IPS-20b (cell line): ENCODE measurements around the gene PIK3CD.
"Not testable (repeated sequence)": the region's sequence is repeated elsewhere in the genome, so short reads cannot be mapped to it uniquely, and the experiment has no call there.

ENCODE experiments used
- H3K27ac ChIP-seq: one replicate; pipeline ENCODE4 v1.5.1; 2013; ENCODE audit warnings: low read length
- H3K27me3 ChIP-seq: 2 replicates; pipeline ENCODE4 v1.6.1; 2013; ENCODE audit warnings: mild to moderate bottlenecking, low read length, inconsistent platforms; ENCODE audit not compliant: insufficient read depth
- H3K36me3 ChIP-seq: 2 replicates; pipeline ENCODE4 v1.6.1; 2013; ENCODE audit warnings: low read depth, mild to moderate bottlenecking, inconsistent platforms, low read length, moderate library complexity; ENCODE audit not compliant: insufficient read depth
- H3K4me1 ChIP-seq: 2 replicates; pipeline ENCODE4 v1.6.1; 2013; ENCODE audit warnings: mild to moderate bottlenecking, control low read depth, inconsistent platforms, low read length, moderate library complexity; ENCODE audit not compliant: insufficient read depth
- H3K4me3 ChIP-seq: 2 replicates; pipeline ENCODE4 v1.5.1; 2013; ENCODE audit warnings: mild to moderate bottlenecking, low read length, inconsistent platforms
- H3K9ac ChIP-seq: 2 replicates; pipeline ENCODE4 v1.6.1; 2013; ENCODE audit warnings: low read depth, mild to moderate bottlenecking, inconsistent platforms, low read length, moderate library complexity
- H3K9me3 ChIP-seq: 2 replicates; pipeline ENCODE4 v1.6.1; 2013; ENCODE audit warnings: mild to moderate bottlenecking, low read depth, low read length, inconsistent platforms; ENCODE audit not compliant: insufficient read depth

The PIK3CD gene

GRCh38 chr1:9759939-9760338 is 108.4 kb downstream of the PIK3CD start:
- H3K9me3 ChIP-seq: no peaks in the 10 kb centered on the region
- H3K36me3 ChIP-seq: peaks cover 2% of the 10 kb centered on the region; the same call in 1 of the 2 replicates
- H3K4me3 ChIP-seq: no peak overlapping the region
- no peak overlapping the region for H3K9ac ChIP-seq
- no peaks in the 10 kb centered on the region for H3K27me3 ChIP-seq
- no peak overlapping the region for H3K27ac ChIP-seq
- peaks cover 32% of the 10 kb centered on the region for H3K4me1 ChIP-seq

- Histone ChIP-seq H3K4me1 (peaks cover 32% of the 10 kb centered on the region), H3K27ac (no peak overlapping the region), H3K9ac (peak overlapping the region; percentile 8; the same call in 1 of the 2 replicates)
Measured at GRCh38 chr1:9760824-9761223, 109.3 kb downstream of the PIK3CD start.

GRCh38 chr1:9761855-9762254 is 110.3 kb downstream of the PIK3CD start:
- Histone ChIP-seq H3K9me3 (no peaks in the 10 kb centered on the region), H3K4me1 (peaks cover 32% of the 10 kb centered on the region; the same call in 1 of the 2 replicates), H3K9ac (peak overlapping the region; percentile 8; the same call in 1 of the 2 replicates), H3K27me3 (no peaks in the 10 kb centered on the region), H3K27ac (no peak overlapping the region), H3K36me3 (no peaks in the 10 kb centered on the region), H3K4me3 (no peak overlapping the region)

More at GRCh38 chr1:9760824-9761223, 109.3 kb downstream of the PIK3CD start:
- Histone ChIP-seq H3K9me3 (no peaks in the 10 kb centered on the region), H3K36me3 (no peaks in the 10 kb centered on the region), H3K4me3 (no peak overlapping the region; the same call in 1 of the 2 replicates), H3K27me3 (no peaks in the 10 kb centered on the region)

GRCh38 chr1:9762446-9762845 is 110.9 kb downstream of the PIK3CD start:
- H3K4me3 ChIP-seq, H3K27me3 ChIP-seq, H3K9ac ChIP-seq, H3K9me3 ChIP-seq, H3K36me3 ChIP-seq, H3K27ac ChIP-seq: not testable (repeated sequence)
- peaks cover 32% of the 10 kb centered on the region; the same call in 1 of the 2 replicates for H3K4me1 ChIP-seq

GRCh38 chr1:9763914-9764313 is 112.4 kb downstream of the PIK3CD start:
- no peak overlapping the region for H3K4me3 ChIP-seq
- no peak overlapping the region for H3K9ac ChIP-seq
- H3K27ac ChIP-seq: no peak overlapping the region
- H3K4me1 ChIP-seq: peaks cover 29% of the 10 kb centered on the region; the same call in 1 of the 2 replicates
- no peaks in the 10 kb centered on the region for H3K36me3 ChIP-seq
- no peaks in the 10 kb centered on the region for H3K9me3 ChIP-seq
- no peaks in the 10 kb centered on the region for H3K27me3 ChIP-seq

- Histone ChIP-seq H3K9me3 (no peaks in the 10 kb centered on the region), H3K36me3 (no peaks in the 10 kb centered on the region), H3K27ac (no peak overlapping the region), H3K4me3 (no peak overlapping the region), H3K9ac (no peak overlapping the region), H3K4me1 (peaks cover 29% of the 10 kb centered on the region; the same call in 1 of the 2 replicates), H3K27me3 (no peaks in the 10 kb centered on the region)
Measured at GRCh38 chr1:9764550-9764949, 113.0 kb downstream of the PIK3CD start.

- H3K27me3 ChIP-seq: no peaks in the 10 kb centered on the region
- no peaks in the 10 kb centered on the region for H3K36me3 ChIP-seq
- no peak overlapping the region for H3K9ac ChIP-seq
- H3K4me1 ChIP-seq: peaks cover 13% of the 10 kb centered on the region; the same call in 1 of the 2 replicates
- no peak overlapping the region for H3K4me3 ChIP-seq
- H3K27ac ChIP-seq: no peak overlapping the region
- H3K9me3 ChIP-seq: no peaks in the 10 kb centered on the region
Measured at GRCh38 chr1:9766759-9767442, 115.4 kb downstream of the PIK3CD start.

- peaks cover 10% of the 10 kb centered on the region for H3K36me3 ChIP-seq
- no peak overlapping the region for H3K27ac ChIP-seq
Measured at GRCh38 chr1:9767964-9768668, 116.6 kb downstream of the PIK3CD start.

GRCh38 chr1:9768983-9769382 is 117.5 kb downstream of the PIK3CD start:
- no peak overlapping the region for H3K9ac ChIP-seq
- no peaks in the 10 kb centered on the region for H3K9me3 ChIP-seq
- H3K4me3 ChIP-seq: no peak overlapping the region
- no peaks in the 10 kb centered on the region for H3K27me3 ChIP-seq
- H3K27ac ChIP-seq: no peak overlapping the region
- peaks cover 7% of the 10 kb centered on the region; the same call in 1 of the 2 replicates for H3K4me1 ChIP-seq
- H3K36me3 ChIP-seq: peaks cover 13% of the 10 kb centered on the region

More at GRCh38 chr1:9767964-9768668, 116.6 kb downstream of the PIK3CD start:
- Histone ChIP-seq H3K27me3 (no peaks in the 10 kb centered on the region), H3K4me1 (peaks cover 13% of the 10 kb centered on the region; the same call in 1 of the 2 replicates), H3K9ac (no peak overlapping the region), H3K4me3 (no peak overlapping the region), H3K9me3 (no peaks in the 10 kb centered on the region)

- Histone ChIP-seq H3K9ac (no peak overlapping the region), H3K9me3 (no peaks in the 10 kb centered on the region), H3K36me3 (peaks cover 13% of the 10 kb centered on the region), H3K4me1 (no peaks in the 10 kb centered on the region), H3K4me3 (no peak overlapping the region), H3K27ac (no peak overlapping the region), H3K27me3 (no peaks in the 10 kb centered on the region)
Measured at GRCh38 chr1:9770298-9770697, 118.8 kb downstream of the PIK3CD start.

GRCh38 chr1:9774712-9775679 is 123.5 kb downstream of the PIK3CD start:
- H3K4me1 ChIP-seq: no peaks in the 10 kb centered on the region
- H3K27me3 ChIP-seq: no peaks in the 10 kb centered on the region
- H3K9me3 ChIP-seq: no peaks in the 10 kb centered on the region
- H3K9ac ChIP-seq: no peak overlapping the region
- H3K36me3 ChIP-seq: peaks cover 13% of the 10 kb centered on the region
- no peak overlapping the region for H3K4me3 ChIP-seq
- no peak overlapping the region for H3K27ac ChIP-seq
